GM19239 (cell line): ENCODE measurements around the gene POLR2L.

Experiments used
- DNase-seq: peaks from one replicate; pipeline ENCODE4 v3.0.0; 2011; ENCODE audit warnings: low spot score; ENCODE audit not compliant: insufficient read length
- FAIRE-seq: peaks from 2 replicates; lab custom pipeline; 2011; peaks lifted over from hg19 to GRCh38; lab: Jason Lieb, UNC

Gene POLR2L

GRCh38 chr11:856397-856796 lies 14.1 kb upstream of the POLR2L start:
- FAIRE-seq: no peak

GRCh38 chr11:855796-856195 lies 13.5 kb upstream of the POLR2L start:
- no peak for FAIRE-seq
- DNase-seq: no peak

More at GRCh38 chr11:856397-856796, 14.1 kb upstream of the POLR2L start:
- no peak for DNase-seq

DNA sequence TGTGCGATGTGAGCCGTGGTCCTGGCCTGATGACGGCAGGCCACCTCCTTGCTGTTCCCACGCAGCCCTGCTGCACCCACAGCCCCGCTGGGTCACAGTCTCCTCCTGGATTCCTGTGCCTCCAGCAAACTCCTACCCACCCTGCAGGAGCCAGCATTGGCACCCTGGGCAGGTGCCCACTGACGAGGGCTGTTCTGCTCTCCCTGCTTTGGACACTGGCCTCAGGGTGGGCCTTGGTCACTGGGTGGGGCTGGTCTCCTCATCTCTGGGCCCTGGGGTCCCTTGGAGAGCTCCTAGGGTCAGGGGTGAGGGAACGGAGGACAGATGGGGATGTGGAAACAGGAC lies 13.0 kb upstream of the POLR2L start:
- DNase-seq: no peak
- FAIRE-seq: no peak

DNA sequence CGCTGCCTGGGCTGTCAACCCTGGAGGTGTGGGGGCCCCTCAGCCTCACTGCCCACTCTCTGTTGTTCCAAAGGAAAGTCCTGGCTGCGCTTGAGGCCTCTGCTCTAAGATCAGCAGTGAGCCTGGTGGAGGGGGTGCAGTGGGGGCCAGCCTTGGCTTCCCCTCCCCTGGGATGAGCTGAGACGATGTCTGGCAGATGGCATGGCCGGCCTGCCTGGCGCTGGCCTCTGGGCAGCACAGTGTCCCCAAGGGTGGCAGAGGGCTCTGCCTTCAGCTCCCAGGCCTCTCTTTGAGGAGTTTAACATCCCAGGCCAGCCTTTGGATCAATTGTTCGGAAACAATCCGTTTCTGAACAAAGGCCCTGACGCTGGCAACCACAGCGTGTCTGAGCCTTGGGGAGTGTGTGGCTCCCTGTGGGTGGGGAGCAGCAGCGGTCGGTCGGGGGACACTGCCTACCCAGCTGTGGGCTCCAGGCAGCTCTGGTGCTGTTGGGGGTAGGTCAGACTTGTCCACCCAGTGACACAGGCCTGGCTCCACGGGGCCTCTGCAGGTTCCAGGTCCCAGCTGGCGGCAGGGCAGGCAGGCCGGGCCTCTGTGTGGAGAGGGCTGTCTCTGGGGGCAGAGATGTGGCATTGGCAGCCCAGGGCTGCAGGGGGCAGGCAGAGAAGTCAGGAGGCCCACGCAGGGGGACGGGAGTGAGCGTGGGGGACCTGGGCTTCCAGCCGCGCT lies 12.4 kb upstream of the POLR2L start:
- no peak for FAIRE-seq
- no peak for DNase-seq

- FAIRE-seq (no peak), DNase-seq (no peak)
These were observed 11.5 kb upstream of the POLR2L start for GRCh38 chr11:853682-854448.

DNA sequence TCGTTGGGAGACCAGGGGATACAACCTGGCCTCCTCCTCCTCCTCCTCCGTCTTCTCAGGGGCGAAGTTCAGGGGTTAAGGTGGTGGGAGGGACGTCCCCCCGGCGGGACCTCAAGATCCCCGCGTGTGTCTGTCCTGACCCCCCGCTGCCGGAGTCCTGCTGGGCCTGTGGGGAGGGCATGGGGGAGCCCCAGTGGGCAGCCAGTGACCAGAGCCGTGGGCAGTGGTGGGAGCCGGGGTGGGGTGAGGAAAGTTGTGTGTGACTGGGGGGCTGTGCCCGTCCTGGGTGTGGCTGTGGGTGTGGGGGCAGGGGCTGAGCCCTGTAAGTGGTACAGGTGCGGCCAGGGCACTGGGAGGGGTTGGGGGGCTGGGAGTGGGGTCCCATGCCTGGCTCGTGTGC lies 10.4 kb upstream of the POLR2L start:
- DNase-seq (no peak), FAIRE-seq (no peak)

GRCh38 chr11:850775-851763 lies 8.7 kb upstream of the POLR2L start:
- DNase-seq (peak; percentile 72), FAIRE-seq (no peak)

- FAIRE-seq (no peak), DNase-seq (no peak)
These were observed 7.8 kb upstream of the POLR2L start for GRCh38 chr11:849951-850774.

- DNase-seq (no peak), FAIRE-seq (no peak)
These were observed 6.9 kb upstream of the POLR2L start for GRCh38 chr11:849104-849824.

DNA sequence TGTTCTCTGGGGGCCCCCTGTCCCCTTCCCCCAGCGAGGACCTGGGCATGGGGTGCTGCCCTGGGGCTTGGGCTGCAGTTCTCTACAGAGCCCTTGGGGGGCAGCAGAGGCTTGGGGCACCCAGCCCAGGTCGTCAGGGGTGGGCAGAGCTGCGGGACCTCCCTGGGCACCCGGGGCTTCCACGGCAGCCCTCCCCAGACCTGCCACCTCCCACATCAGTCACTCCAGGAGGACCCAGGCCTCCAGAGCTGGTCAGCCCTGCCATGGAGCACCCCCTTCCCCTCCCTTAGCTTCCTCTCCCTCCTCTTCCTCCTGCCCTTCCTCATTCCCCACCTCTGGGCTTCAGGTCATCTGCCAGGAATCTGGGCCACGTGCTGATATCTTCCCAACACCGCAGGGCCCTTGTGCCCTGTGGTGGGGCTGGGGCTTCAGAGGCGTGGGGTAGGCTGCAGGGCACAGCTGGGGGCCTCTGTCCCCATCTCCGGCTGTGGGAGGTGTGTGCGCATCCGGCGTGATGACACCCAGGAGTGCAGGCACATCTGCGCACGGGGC lies 6.1 kb upstream of the POLR2L start:
- FAIRE-seq (peak; percentile 81), DNase-seq (peak; percentile 97)

DNA sequence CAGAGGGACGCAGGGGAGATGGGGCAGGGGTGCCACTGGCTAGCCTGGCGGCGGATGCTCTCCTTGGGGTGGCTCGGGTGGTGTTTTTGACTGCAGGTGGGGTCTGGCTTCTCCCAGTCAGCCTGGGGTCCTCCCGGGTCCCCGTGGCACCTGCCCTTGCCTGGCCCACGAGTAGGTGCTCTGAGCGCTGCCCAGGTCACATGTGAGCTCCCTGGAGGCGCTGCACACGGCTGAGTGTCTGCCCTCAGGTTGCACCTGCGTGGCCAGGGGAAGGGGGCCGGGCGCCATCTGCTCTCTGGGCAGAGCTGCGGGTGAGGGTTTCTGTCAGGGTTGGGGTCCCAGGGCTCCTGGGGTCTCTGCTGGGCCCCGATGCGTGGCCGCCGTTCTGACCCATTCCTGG lies 5.5 kb upstream of the POLR2L start:
- no peak for DNase-seq

GRCh38 chr11:846496-847098 lies 4.3 kb upstream of the POLR2L start:
- DNase-seq (no peak), FAIRE-seq (no peak)

More for the DNA sequence above, 5.5 kb upstream of the POLR2L start:
- FAIRE-seq: no peak

DNA sequence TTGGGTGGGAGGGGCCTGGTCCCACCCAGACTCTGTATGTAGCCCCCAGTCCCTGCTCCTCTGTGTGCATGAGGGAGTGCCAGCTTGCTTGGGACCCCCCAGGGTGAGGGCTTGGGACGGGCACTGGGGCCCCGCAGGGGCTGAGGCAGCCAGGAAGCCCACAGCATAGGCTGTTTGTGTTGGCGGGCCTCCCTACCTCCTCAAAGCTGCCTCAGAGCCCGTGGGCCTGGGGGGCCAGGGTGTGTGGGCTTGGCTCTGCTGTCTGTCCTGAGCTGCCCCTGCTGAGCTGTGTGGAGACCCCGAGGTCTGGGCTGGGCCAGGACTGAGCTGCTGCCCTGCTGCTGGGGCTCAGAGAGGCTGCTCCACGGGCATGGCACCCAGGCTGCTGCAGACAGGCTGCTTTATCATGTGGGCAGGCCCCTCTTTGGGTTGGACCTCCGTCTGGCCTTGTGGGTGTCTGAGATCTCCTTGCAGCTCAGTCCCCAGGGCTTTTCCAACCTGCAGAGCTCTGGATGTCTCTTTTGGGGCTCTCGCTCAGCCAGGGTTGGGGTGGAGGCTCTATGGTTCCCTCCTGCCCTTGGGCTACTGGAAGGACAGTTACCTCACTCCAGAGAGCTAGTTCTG lies 3.7 kb upstream of the POLR2L start:
- no peak for FAIRE-seq
- no peak for DNase-seq

DNA sequence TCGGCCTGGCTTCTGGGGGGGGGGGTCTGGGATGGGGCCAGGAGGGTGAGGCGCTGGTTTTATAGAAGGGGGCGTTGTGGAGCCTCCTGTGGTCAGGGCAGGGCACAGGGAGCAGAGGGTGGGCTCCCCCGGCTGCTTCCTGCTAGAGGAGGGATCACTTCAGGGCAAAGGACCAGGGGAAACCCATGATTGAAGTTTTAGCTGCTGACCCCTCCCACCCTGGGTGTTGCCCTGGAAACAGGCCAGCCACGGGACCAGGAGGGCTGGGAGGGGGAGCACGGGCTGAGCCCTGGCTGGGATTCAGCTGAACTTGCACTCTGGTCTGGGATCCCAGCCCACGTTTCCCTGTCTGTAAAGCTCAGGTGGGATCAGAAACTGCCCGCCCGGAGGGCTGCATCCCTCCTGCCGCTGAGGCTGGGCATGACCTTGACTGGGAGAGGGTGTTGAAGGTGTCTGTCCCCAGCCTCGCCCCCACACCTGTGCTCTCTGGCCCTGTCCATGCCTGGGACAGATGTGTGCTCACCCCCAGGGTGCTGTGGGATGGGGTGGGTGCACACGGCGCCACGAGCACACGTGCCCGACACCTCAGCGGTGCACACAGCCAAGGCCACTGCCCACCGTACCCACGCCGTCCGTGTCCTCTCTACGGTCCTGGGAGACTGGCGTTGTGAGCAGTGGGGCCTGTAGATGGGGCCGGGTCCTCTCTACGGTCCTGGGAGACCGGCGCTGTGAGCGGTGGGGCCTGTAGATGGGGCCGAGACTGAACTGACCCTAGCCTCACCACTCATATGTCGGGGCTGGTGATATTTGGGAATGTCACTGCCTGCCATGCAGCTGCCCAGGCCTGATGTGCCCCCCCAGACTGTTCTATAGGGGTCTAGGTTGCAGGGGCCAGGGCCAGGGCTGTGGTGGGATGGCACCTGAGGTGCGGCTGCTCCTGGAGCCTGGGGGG lies 2.6 kb upstream of the POLR2L start:
- FAIRE-seq (no peak), DNase-seq (no peak)

GRCh38 chr11:843818-844692 lies 1.7 kb upstream of the POLR2L start:
- no peak for FAIRE-seq

More at GRCh38 chr11:843818-844692, 1.7 kb upstream of the POLR2L start:
- no peak for DNase-seq
